ENCODE measurements around the gene CLEC12A.
"Not testable (repeated sequence)": the region's sequence is repeated elsewhere in the genome, so short reads cannot be mapped to it uniquely, and the experiment has no call there.

CLEC12A gene

DNA sequence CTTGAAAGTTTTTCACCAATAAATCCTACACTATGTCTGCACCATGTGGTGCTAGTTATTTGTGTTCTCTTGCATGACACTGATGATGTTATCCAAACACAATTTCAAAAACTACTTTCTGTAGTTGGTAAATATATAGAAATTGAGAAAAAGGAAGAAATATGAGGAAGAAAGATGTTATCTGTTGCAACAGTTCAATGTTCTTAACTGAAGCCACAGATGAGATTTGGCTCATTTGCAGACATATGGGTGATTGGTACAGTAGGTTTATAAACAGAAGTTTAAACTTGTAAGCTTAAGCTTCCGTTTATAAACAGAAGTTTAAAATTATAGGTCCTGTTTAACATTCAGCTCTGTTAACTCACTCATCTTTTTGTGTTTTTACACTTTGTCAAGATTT is at the start of gene CLEC12A:
CLEC12A (plus strand) TSS at position 229 of the 400 bp plus-strand sequence. CDS start 188 bp downstream, outside the sequence.
- no peak for DNase-seq (ENCODE audit: low spot score)

- no peak for DNase-seq (ENCODE audit: low spot score)
Measured at GRCh38 chr12:9922429-9922828, 48.8 kb upstream of the CLEC12A start.

DNA sequence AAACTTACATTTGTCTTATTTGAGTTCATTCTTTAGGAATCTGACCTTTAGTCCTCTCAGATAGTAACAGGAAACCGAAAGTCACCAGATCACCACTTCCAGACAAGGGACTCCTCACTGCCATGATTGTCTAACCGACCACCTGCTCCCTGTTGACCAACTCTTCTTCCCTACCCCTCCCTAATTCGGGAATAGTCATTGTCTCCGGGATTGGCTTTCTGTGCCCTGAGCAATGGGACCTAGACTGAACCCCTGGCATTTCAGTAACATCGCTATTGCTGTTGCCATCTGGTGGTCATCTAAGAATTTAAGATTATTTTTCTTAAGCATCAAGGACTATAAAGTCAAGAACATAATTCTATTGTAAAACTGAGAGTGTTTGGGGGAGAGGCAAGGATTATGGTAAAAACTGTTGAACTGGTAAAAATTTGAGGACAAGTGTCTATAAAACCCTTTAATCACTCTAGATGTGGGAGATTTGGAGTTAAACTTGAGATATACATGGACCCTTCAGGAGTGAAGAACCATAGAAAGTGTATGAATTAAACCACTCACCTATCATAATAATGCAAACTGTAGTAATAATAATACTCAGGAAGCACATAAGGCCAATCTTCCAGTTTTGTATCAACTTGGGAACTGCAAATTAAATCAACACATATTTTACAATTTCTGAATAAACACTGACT is 45.4 kb upstream of the CLEC12A start:
- DNase-seq (ENCODE audit: low spot score) = peak; percentile 14

DNA sequence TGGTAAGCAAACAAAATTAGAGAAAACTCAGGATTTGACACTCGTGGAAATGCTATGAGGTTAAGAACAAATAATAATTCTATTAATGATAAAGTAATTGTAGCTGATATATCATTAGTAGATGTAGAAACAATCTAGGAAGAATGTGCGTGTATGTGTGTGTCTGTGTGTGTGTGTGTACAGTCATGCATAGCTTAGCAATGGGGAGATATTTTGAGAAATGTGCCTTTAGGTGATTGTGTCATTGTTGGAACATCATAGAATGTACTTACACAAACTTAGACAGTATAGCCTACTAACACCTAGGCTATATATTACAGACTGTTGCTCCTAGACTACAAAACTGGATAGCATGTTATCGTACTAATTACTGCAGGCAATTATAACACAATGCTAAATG is 44.3 kb upstream of the CLEC12A start:
- no peak for DNase-seq (ENCODE audit: low spot score)

DNA sequence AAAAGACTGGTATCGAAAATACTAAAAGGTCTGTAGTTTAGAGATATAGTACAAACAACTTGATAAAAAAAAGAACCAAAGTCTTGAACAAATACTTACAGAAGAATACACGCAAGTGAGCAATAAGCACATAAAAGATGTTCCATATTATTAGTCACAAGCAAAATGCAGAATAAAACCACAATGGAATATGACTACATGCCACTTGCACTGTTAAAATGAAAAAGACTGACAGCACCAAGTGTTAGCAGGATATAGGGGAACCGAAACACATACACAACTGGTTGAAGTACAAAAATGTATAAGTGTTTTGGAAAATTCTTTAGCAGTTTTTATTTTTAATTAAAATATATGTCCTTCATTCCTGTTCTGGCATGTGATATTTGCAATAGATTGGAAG is 42.6 kb upstream of the CLEC12A start:
- DNase-seq (ENCODE audit: low spot score) = no peak

DNA sequence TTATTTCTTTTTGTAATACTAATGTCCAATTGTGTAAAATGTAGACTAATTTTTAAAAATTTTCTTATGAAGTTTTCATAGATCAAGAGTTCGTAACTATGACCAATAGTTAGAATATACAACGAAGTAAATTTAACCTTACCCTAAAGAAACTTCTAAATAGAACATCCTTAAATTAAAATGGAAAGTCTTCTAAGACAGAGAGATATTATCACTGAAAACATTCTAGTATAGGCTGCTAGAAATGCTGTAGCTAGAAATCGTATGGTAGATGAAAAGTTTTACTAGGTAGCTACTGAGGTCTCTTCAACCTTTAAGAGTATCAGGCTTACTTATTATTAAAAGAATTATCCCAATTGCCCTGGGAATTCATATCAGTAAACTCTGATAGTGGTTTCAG is 40.0 kb upstream of the CLEC12A start:
- no peak for DNase-seq (ENCODE audit: low spot score)

DNA sequence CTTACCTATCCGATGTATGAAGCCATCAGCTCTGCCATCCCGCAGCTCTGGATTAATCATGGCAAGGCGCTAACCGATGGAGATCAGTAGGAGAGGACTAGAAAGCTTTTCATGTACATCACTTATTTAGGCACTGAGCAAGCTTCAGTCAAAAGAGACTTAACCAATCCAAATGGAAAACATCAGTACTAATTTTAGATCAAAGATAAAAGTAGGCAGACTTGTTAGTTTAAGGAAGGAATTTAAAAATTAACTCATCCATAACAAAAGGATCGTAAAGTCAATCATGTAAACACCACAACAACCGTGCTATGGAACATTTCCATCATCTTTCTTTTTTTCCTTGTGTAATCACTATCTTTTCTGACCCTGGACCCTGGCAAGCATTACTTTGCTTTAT is 38.9 kb upstream of the CLEC12A start, which contains the start of gene CLEC2A:
CLEC2A (minus strand) TSS at position 101 of the 400 bp plus-strand sequence; CDS start at position 60, 41 bp downstream.
- no peak for DNase-seq (ENCODE audit: low spot score)

- DNase-seq (ENCODE audit: low spot score) = no peak
Measured at GRCh38 chr12:9933958-9934357, 37.3 kb upstream of the CLEC12A start.

DNA sequence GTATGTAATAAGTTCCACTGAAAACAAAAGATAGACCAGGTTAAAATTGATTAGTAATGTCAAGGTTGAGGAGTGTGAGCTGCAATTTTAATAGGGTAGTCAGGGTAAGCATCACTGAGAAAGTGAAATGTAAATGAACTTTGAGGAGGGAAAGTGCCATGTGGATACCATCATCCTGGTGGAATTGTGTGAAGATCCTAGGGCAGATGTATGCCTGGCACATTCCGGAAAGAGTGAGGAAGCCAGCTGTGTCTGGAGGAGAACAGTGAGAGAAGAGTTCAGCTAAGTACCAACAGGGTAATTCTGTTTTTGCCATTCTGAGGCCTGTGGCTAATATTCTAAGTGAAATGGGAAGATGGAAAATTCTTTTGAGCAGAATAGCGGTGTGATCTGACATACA is 36.2 kb upstream of the CLEC12A start:
- DNase-seq (ENCODE audit: low spot score) = no peak

- no peak for DNase-seq (ENCODE audit: low spot score)
Measured at GRCh38 chr12:9936591-9936990, 34.6 kb upstream of the CLEC12A start.

DNA sequence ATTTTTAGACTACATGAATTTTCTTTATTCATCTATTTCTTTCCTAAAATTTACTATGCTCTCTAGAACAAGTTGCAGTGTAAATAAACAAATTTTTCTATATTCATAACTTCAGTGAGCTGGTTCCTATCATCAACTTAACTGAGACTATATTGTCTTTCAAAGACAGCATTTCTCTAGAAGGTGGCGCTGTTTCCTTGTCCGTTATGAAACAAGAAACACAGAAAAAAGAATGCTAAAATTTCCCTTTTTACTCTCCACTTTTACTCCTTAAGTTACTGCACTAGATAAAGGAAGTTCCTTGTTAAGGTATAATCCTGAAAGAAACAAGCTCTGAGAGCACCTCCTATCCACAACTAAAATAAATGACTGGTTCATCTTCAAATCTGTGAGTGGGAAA is 30.8 kb upstream of the CLEC12A start:
- DNase-seq (ENCODE audit: low spot score) = no peak

DNA sequence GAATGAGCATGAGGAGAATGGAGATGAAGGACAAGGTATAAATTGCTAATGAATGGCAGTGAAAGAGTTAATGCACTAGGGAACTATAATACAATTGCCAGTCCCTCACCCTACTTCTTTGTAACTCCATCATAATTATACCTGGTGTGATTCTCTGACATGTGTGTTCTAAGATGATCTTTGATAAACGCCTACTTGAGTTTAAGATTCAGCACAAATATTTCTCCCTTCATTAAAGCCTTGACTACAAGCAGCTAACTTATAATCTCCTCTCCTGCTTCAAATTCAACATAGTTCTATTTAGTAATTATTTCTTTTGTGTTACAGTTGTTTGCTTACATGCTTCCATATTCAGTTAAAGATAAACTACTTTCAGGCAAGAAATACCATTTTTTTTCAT is 29.4 kb upstream of the CLEC12A start:
- DNase-seq (ENCODE audit: low spot score) = no peak

- DNase-seq (ENCODE audit: low spot score) = no peak
Measured at GRCh38 chr12:9943240-9943639, 28.0 kb upstream of the CLEC12A start.

DNA sequence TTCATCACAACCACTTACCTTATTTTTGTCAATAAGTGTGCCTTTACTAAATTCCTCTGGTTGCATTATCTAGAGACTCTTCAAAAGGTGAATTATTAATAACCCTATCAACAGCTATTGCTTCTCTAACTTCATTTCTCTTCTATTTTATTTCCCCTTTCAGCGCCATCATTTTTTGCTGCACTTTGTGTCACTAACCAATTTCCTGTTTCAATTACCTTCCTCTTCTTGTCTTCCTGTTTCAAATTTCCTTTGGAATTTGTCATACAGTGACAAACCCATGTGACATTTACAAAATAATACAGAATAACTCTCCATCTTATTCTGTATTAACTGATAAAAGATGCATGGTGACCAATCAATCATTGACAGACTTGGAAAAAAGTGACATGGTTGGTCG is 26.8 kb upstream of the CLEC12A start:
- no peak for DNase-seq (ENCODE audit: low spot score)

DNA sequence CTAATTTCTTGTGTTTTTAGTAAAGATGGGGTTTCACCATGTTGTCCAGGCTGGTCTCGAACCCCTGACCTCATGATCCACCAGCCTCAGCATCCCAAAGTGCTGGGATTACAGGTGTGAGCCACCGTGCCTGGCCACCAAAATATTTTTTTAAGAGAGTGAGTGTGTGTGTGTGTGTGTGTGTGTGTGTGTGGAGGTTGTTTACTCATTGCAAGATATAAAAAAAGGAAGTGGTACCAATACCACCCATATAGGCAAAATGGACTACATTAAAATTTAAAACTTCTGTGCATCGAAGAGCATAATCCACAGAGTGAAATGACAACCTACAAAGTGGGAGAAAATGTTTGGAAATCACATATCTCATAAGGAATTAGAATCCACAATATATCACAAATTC is 23.5 kb upstream of the CLEC12A start:
- DNase-seq (ENCODE audit: low spot score) = no peak

GRCh38 chr12:9948606-9949296 is 22.5 kb upstream of the CLEC12A start:
- DNase-seq (ENCODE audit: low spot score) = no peak

GRCh38 chr12:9951026-9951675 is 20.1 kb upstream of the CLEC12A start:
- DNase-seq (ENCODE audit: low spot score) = no peak

DNA sequence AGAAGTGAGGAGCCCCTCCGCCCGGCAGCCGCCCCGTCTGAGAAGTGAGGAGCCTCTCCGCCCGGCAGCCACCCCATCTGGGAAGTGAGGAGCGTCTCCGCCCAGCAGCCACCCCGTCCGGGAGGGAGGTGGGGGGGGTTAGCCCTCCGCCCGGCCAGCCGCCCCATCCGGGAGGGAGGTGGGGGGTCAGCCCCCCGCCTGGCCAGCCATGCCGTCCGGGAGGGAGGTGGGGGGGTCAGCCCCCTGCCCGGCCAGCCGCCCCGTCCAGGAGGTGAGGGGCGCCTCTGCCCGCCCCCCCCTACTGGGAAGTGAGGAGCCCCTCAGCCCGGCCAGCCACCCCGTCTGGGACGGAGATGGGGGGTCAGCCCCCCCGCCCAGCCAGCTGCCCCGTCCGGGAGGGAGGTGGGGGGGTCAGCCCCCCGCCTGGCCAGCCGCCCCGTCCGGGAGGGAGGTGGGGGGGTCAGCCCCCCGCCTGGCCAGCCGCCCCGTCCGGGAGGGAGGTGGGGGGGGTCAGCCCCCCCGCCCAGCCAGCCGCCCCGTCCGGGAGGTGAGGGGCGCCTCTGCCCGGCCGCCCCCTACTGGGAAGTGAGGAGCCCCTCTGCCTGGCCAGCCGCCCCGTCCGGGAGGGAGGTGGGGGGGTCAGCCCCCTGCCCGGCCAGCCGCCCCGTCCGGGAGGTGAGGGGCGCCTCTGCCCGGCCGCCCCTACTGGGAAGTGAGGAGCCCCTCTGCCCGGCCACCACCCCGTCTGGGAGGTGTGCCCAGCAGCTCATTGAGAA is 18.1 kb upstream of the CLEC12A start:
- not testable (repeated sequence) for DNase-seq (ENCODE audit: low spot score)

GRCh38 chr12:9957834-9958233 is 13.4 kb upstream of the CLEC12A start:
- DNase-seq (ENCODE audit: low spot score) = no peak

- no peak for DNase-seq (ENCODE audit: low spot score)
Measured at GRCh38 chr12:9960590-9960989, 10.6 kb upstream of the CLEC12A start.

DNA sequence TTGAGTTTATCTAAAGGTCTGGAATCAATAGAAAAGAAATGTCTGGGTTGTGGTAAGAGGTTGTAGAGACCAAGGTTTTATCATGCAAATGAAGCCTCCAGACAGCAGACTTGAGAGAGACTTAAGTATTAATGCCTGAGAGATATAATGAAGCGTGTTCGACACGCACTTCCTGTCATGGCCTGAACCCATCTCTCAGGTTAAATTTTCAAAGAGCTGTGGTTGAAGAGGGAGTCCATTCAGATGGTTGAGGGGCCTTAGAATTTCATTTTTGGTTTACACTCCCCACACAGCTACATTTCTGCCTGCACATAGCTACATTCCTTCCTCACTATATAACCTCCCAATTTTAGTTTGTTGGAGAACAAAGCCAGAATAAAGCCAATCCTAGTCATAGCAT is 10.1 kb upstream of the CLEC12A start:
- no peak for DNase-seq (ENCODE audit: low spot score)

- DNase-seq (ENCODE audit: low spot score) = no peak
Measured at GRCh38 chr12:9961901-9962300, 9.3 kb upstream of the CLEC12A start.

All from cerebellar cortex (tissue), 1 donor.